Germinal center (tissue), 1 donor: ENCODE measurements around the gene HNRNPDL.
"Not testable (repeated sequence)": the region's sequence is repeated elsewhere in the genome, so short reads cannot be mapped to it uniquely, and the experiment has no call there.

ENCODE experiments used
- DNase-seq: peaks from one replicate; pipeline ENCODE4 v3.0.0; 2012; ENCODE audit warnings: mixed read lengths, low spot score

Gene HNRNPDL

GRCh38 chr4:82432596-82432995 lies 2.3 kb upstream of the HNRNPDL start:
- DNase-seq = no peak

- no peak for DNase-seq
Measured at GRCh38 chr4:82431831-82432230, 1.6 kb upstream of the HNRNPDL start.

DNA sequence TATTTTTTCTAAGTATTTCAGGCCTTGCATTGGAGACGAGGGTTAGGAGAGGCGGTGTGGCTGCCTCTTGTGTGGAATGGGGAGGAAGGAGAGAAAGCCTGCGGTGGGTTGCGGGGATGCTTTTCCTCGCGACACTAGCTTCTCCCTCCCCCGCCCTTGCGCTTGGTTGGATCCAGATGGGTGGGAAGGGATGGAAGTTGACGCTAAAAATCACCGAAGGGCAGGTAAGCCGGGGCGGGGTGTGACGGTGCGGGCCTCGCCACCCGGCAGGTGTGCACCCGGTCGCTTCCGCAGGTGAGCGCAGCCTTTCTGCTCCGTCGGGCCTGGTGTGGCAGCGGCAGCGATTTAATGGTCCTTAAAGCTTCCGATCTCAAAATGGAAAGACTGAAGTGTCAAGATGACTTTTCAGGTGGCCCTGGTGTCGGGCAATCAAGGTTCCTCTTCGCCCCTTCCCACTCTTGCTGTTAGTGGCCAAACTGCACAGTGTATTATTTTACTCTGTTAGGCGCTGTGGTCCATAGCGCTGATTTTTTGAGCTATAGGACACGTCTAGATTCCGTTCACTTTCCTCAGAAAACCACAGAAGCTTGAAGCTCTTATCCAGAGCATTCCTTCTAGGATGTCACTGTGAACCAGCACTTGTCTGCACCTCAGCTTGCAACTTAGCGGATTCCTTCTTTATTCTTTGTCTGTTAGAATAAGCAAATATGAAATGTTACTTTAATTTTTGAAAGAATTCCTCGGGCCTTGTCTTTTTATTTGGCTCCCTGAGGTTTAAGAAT lies 893 bp upstream of the HNRNPDL start:
- peak; percentile 43 for DNase-seq

DNA sequence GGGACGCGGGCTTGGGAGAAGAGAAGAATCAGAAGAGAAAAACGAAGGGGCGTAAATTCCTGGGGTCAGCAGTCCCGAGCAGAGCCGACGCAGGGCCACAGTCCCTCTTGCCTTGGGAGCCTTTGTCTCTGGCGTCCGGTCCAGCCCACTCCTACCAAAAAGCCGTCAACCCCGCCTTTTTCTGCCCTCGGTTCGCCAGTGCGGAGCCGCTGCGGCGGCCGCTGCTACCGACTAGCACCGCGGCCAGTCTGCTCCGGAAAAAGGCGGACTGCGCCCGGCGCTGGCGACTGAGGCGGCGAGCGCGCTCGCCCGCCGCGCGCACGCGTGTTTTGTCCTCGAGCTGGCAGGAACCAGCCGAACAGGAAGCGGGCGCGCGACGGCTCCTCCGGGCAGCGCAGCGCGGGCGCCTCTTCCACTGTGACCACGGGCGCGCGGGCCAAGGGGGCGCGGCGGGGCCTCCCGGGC lies 502 bp downstream of the HNRNPDL start:
- peak; percentile 78 for DNase-seq

GRCh38 chr4:82428969-82429727 lies 1.1 kb downstream of the HNRNPDL start:
- peak; percentile 96 for DNase-seq

DNA sequence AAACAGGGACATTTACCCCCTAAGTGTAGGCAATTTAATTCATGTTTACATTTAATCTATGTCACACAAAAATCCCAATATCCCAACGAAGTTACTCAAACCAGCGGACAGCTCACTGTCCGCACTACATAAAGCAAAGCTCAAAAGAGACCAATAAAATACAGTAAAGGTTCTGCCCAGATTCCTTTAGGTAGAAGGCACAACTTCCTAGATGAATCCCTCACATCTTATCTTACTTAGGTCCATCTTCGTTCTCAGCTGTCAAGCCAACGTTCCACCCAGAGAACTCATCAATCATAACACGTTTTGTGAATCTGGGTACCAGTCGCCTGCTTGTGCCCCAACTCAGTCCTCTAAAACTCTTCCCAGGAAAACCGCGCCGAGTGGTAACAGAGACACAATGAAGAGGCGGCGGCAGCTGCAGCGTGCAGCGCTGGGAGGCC lies 1.7 kb downstream of the HNRNPDL start:
- DNase-seq = no peak

DNA sequence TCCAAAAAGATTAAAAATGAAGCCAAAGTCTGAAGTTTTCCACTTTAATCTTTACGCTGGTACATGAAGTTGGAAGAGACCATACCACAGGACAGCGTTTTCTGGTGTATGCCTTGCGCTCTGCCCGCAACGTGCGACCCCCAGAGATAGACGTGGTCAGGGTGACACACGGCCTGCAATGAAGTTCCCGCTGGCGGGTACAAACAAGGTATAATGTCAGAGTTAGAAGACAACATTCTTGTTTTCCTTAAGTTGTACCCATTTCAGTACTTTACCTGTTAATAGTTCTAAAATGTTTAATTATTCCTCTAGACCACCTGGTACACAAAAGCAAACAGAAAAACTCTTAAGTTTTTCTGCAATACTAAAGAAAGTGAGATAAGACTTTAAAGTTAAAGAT lies 4.8 kb downstream of the HNRNPDL start:
- no peak for DNase-seq

- DNase-seq = no peak
Measured at GRCh38 chr4:82423245-82424054, 6.8 kb downstream of the HNRNPDL start.

DNA sequence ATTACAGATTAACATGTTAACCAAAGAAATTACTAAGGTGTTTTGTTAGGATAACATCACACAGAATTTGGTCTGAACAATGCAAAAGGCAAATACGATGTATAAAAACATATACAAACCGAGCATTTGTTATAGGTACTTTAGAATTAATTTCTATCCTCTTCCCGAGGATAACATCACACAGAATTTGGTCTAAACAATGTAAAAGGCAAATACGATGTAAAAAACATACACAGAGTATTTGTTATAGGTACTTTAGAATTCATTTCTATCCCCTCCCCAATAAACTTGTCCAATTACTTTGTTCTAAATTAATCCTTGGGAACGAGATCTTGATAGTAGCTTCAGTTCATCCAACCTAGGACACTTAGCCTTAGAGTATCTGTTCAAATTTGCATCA lies 7.6 kb downstream of the HNRNPDL start:
- no peak for DNase-seq

DNA sequence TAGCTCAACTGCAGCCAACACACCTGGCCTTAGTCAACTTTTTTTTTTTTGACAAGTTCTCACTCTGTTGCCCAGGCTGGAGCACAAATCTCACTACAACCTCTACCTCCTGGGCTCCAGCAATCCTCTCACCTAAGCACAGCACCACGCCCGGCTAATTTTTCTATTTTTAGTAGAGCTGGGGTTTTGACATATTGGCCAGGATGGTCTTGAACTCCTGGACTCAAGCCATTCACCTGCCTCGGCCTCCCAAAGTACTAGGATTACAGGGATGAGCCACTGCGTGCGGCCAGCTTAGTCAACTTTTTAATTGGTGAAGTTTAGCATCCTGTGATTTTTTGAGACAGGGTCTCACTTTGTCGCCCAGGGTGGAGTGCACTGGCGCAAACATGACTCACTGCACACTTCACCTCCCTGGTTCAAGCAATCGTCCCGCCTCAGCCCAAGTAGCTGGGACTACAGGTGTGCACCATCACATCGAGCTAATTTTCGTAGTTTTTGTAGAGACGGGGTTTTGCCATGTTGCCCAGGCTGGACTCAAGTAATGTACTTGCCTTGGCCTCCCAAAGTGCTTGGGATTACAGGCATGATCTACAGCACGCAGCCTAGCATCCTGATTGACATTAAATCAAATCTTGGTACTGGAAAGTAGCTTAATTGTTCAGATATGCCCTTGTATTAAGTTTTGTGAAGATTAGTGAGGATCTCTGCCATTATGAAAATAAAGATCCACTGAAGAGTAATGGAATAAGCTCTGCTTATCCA lies 8.3 kb downstream of the HNRNPDL start:
- DNase-seq = no peak

DNA sequence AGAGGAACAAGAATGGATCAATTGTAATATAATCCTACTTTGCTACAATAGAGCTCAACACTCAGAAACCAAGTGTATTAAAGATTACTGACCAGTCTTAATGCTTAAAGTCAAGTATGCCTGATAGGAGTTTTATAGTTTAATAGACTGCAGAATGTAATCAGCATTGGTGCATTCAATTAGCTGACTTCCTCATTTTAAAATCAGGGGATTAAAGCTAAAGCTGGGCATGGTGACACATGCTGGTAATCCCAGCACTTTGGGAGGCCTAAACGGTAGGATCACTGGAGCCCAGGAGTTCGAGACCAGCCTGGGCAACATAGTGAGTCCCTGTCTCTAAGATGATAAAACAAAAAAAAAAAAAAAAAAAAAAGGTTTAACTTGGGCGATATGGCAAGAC lies 10.8 kb downstream of the HNRNPDL start:
- DNase-seq = peak; percentile 13

- DNase-seq = no peak
Measured at GRCh38 chr4:82415922-82416365, 14.3 kb downstream of the HNRNPDL start.

- DNase-seq = not testable (repeated sequence)
Measured at GRCh38 chr4:82415061-82415460, 15.2 kb downstream of the HNRNPDL start.

DNA sequence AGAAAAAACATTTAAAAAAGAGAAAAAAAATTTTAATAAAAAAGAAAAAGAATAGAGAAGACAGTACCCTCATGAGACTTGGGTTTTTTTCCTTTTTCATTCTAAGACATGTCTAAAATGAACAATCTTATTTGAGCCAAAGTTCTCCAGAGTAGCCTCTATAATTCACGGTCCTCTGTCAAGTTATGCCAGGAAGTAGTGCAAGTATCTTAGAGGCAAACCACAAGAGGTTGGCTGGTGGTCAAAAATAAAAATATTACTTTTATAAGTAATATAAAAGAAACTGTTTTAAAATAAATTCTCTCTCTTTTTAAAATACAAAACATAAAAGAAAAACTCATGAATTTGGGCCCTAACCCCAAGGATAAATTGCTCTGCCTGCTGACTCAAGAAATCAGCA lies 26.5 kb downstream of the HNRNPDL start:
- no peak for DNase-seq

GRCh38 chr4:82402196-82402775 lies 28.0 kb downstream of the HNRNPDL start:
- no peak for DNase-seq

- no peak for DNase-seq
Measured at GRCh38 chr4:82401600-82401999, 28.7 kb downstream of the HNRNPDL start.

DNA sequence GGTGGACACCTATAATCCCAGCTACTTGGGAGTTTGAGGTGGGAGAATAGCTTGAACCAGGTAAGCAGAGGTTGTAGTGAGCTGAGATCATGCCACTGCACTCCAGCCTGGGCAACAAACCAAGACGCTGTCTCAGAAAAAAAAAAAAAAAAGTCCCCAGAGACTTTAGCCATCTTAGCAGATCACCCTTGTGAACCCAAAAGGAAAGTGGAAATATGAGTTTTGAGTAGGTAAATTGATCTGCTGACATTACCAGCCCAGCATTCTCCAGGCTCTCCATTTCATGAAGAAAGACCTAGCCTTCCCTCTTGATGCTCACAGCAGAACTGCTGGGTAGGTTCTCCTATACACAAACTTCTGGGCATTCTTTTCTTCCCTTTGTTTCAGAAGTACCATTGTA lies 32.0 kb downstream of the HNRNPDL start:
- DNase-seq = no peak

GRCh38 chr4:82397527-82397926 lies 32.7 kb downstream of the HNRNPDL start:
- no peak for DNase-seq

GRCh38 chr4:82394896-82395295 lies 35.4 kb downstream of the HNRNPDL start:
- no peak for DNase-seq

DNA sequence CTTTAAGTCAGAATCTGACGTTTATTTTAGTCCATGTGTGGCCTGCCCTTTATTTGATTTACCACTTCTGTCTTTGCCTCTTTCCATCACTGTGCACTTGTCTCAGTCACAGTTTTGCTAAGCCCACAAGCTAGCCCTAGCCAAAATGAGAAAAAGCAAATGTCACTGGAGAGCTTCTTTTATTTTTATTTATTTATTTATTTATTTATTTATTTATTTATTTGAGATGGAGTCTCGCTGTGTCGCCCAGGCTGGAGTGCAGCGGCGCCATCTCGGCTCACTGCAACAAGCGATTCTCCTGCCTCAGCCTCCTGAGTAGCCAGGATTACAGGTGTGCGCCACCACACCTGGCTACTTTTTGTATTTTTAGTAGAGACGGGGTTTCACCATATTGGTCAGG lies 40.2 kb downstream of the HNRNPDL start:
- DNase-seq = not testable (repeated sequence)

DNA sequence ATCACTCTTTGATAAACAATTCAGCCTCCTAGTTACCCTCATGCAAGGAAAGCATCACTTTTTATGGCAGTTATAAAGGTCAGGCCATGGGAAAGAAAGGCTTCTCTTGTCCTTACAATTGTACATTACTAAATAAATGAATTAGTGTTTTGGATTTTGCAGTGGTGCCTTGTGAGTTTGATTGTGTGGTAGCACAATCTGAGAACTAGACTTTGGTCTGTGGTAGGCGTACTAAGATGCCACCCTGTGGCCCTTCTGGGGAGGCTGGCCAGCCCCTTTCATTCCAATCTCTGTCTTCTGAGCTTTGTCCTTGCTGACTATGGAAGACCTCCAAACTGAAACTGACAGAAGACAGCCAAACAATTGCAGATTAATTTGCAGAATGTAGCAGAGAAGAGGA lies 41.9 kb downstream of the HNRNPDL start:
- no peak for DNase-seq
